Cardiac muscle cell (in vitro differentiated cells and primary cell): ENCODE results near the gene GIT2. TPM values are rescaled to one million over a fixed set of nuclear protein-coding genes. Genes with fewer than 3 reads are reported as not detected.

Experiments
- DNase-seq, 2 donors: peaks; one replicate each; pipeline versions ENCODE4 v3.0.0 to v3.0.0-alpha.2; 2010 to 2017; ENCODE audit warnings: low read depth in 1 of 2, low spot score in 1 of 2
- H3K27ac ChIP-seq: fragments of 200-600 bp; sonication (generic); 2 replicates; pipeline ENCODE4 v1.5.1; 2016
- H3K27me3 ChIP-seq: fragments of 200-600 bp; sonication (generic); 2 replicates; pipeline ENCODE4 v1.6.0; 2016; ENCODE audit warnings: control low read depth
- H3K36me3 ChIP-seq: fragments of 200-600 bp; sonication (generic); 2 replicates; pipeline ENCODE4 v1.5.1; 2016; ENCODE audit warnings: control low read depth
- H3K4me1 ChIP-seq: fragments of 200-600 bp; sonication (generic); 2 replicates; pipeline ENCODE4 v1.8.1; 2017; ENCODE audit warnings: low read depth, mild to moderate bottlenecking, mixed run types
- H3K4me3 ChIP-seq: fragments of 200-600 bp; sonication (generic); 2 replicates; pipeline ENCODE4 v1.5.1; 2016; ENCODE audit warnings: mild to moderate bottlenecking
- H3K9me3 ChIP-seq: fragments of 200-600 bp; sonication (generic); 2 replicates; pipeline ENCODE4 v1.5.1; 2017; ENCODE audit warnings: low read depth, mild to moderate bottlenecking, control low read depth
- CTCF ChIP-seq: IDR thresholded peaks from 2 replicates; pipeline ENCODE4 v1.5.1; 2012; ENCODE audit warnings: low read depth, mild to moderate bottlenecking, low read length
- polyA plus RNA-seq: library from polyadenylated mRNA; unstranded; fragments of >200 nt; fragmentation: Nextera tagmentation; extraction: Ambion mirVana; gene quantifications from 2 replicates; pipeline ENCODE4 v1.2.1, GENCODE V29; 2016
- total RNA-seq: library from RNA; depleted of rRNA; stranded (reverse); fragments of >200 nt; gene quantifications from 2 replicates; pipeline ENCODE4 v1.2.3, GENCODE V29; 2016

The GIT2 gene
- total and polyA plus RNA-seq, 2 experiments from 2014 or later, result 23.3 to 25.7 TPM

GRCh38 chr12:109972821-109973220 lies 23.3 kb downstream of the GIT2 start:
- H3K27me3 ChIP-seq, result no peaks in the 10 kb centered on the region
- peaks cover 30% of the 10 kb centered on the region for H3K36me3 ChIP-seq
- DNase-seq, result no peak
- H3K27ac ChIP-seq, result no peak overlapping the region
- TF ChIP-seq CTCF, result no peak
- no peaks in the 10 kb centered on the region for H3K9me3 ChIP-seq
- H3K4me3 ChIP-seq, result no peak overlapping the region
- H3K4me1 ChIP-seq, result no peaks in the 10 kb centered on the region

- no peak overlapping the region for H3K27ac ChIP-seq
- no peak for DNase-seq
- no peaks in the 10 kb centered on the region for H3K4me1 ChIP-seq
- H3K27me3 ChIP-seq, result no peaks in the 10 kb centered on the region
- no peaks in the 10 kb centered on the region for H3K9me3 ChIP-seq
- TF ChIP-seq CTCF, result no peak
- no peak overlapping the region for H3K4me3 ChIP-seq
- H3K36me3 ChIP-seq, result peaks cover 25% of the 10 kb centered on the region
Measured at GRCh38 chr12:109968801-109969200, 27.4 kb downstream of the GIT2 start.

DNA sequence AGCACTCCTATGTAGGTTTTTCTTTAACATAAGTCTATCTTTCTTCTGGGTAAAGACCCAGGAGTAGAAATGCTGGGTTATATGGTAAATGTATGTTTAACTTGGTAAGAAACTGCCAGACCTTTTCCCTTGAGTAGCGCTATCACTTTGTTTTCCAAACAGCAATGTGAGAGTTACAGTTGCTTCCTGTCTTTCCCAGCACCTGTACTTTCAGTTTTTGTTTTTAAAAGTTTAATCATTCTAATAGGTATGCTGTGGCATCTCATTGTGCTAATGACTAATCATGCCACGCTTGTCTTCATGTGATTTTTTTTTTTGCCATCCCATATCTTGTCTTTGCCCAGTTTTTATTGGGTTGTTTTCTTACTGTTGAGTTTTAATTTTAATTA lies 28.1 kb downstream of the GIT2 start:
- H3K9me3 ChIP-seq, result no peaks in the 10 kb centered on the region
- no peak overlapping the region for H3K4me3 ChIP-seq
- TF ChIP-seq CTCF, result no peak
- H3K27ac ChIP-seq, result no peak overlapping the region
- peaks cover 25% of the 10 kb centered on the region for H3K36me3 ChIP-seq
- DNase-seq, result no peak
- no peaks in the 10 kb centered on the region for H3K27me3 ChIP-seq
- H3K4me1 ChIP-seq, result no peaks in the 10 kb centered on the region

- Histone ChIP-seq H3K27ac (no peak overlapping the region), H3K4me1 (no peaks in the 10 kb centered on the region), H3K27me3 (no peaks in the 10 kb centered on the region), H3K9me3 (no peaks in the 10 kb centered on the region), H3K4me3 (no peak overlapping the region), H3K36me3 (peaks cover 21% of the 10 kb centered on the region)
- no peak for TF ChIP-seq CTCF
- no peak for DNase-seq
Measured at GRCh38 chr12:109967383-109968031, 28.7 kb downstream of the GIT2 start.

GRCh38 chr12:109966546-109966945 lies 29.6 kb downstream of the GIT2 start:
- no peak for DNase-seq
- Histone ChIP-seq H3K27ac (no peak overlapping the region), H3K27me3 (no peaks in the 10 kb centered on the region), H3K9me3 (no peaks in the 10 kb centered on the region), H3K36me3 (peaks cover 21% of the 10 kb centered on the region), H3K4me1 (no peaks in the 10 kb centered on the region), H3K4me3 (no peak overlapping the region)
- TF ChIP-seq CTCF, result no peak
